AG09309 (cell line): ENCODE results near the gene CLMN.

ENCODE experiments used
- DNase-seq: peaks from one replicate; pipeline ENCODE4 v3.0.0-alpha.2; 2010; ENCODE audit warnings: low read depth
- H3K4me3 ChIP-seq: 2 replicates; pipeline ENCODE4 v1.5.1; 2011; ENCODE audit warnings: mild to moderate bottlenecking, low read depth, low read length, moderate library complexity; ENCODE audit not compliant: control insufficient read depth
- TF ChIP-seq, protein P1 (sequence below): IDR thresholded peaks from 2 replicates; pipeline ENCODE4 v1.5.1; 2011; ENCODE audit warnings: mild to moderate bottlenecking, low read depth, low read length, inconsistent platforms; ENCODE audit not compliant: insufficient read depth, control insufficient read depth; ENCODE audit errors: missing control alignments

Gene CLMN

GRCh38 chr14:95190346-95190840 is 129.3 kb downstream of the CLMN start:
- no peak overlapping the region for H3K4me3 ChIP-seq
- TF ChIP-seq, protein P1, sequence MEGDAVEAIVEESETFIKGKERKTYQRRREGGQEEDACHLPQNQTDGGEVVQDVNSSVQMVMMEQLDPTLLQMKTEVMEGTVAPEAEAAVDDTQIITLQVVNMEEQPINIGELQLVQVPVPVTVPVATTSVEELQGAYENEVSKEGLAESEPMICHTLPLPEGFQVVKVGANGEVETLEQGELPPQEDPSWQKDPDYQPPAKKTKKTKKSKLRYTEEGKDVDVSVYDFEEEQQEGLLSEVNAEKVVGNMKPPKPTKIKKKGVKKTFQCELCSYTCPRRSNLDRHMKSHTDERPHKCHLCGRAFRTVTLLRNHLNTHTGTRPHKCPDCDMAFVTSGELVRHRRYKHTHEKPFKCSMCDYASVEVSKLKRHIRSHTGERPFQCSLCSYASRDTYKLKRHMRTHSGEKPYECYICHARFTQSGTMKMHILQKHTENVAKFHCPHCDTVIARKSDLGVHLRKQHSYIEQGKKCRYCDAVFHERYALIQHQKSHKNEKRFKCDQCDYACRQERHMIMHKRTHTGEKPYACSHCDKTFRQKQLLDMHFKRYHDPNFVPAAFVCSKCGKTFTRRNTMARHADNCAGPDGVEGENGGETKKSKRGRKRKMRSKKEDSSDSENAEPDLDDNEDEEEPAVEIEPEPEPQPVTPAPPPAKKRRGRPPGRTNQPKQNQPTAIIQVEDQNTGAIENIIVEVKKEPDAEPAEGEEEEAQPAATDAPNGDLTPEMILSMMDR: no peak
- DNase-seq: no peak

GRCh38 chr14:95189367-95190132 is 130.2 kb downstream of the CLMN start:
- TF ChIP-seq, protein P1: no peak
- H3K4me3 ChIP-seq: no peak overlapping the region
- no peak for DNase-seq

DNA sequence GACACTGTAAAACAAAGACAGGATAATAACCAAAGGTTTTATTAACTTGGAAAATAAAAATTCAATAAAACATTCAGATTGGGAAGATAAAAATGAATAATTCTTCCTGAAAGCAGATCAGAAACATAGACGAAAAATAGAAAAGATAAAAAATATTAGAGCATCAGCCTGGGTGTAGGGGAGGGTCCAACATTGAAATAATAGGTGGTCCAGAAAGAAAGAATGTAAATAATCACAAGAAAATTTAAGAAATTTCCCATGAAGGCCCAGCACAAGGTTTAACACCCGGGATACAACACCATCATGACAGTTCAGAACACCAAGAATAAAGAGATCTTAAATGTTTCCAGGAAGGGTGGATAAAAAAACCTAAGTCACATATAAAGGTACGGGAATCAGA is 131.3 kb downstream of the CLMN start:
- H3K4me3 ChIP-seq: no peak overlapping the region
- TF ChIP-seq, protein P1: no peak
- no peak for DNase-seq

- DNase-seq: no peak
- no peak overlapping the region for H3K4me3 ChIP-seq
- TF ChIP-seq, protein P1: no peak
Observed at GRCh38 chr14:95185767-95186392, 133.8 kb downstream of the CLMN start.

GRCh38 chr14:95185033-95185766 is 134.5 kb downstream of the CLMN start:
- TF ChIP-seq, protein P1: no peak
- no peak for DNase-seq
- H3K4me3 ChIP-seq: no peak overlapping the region

GRCh38 chr14:95184413-95184790 is 135.3 kb downstream of the CLMN start:
- no peak overlapping the region for H3K4me3 ChIP-seq
- TF ChIP-seq, protein P1: no peak
- DNase-seq: no peak
